ELF-1 (cell line): ENCODE data around the gene IGLON5.

Experiments used
- DNase-seq: peaks from one replicate; pipeline ENCODE4 v3.0.0-alpha.2; 2016; ENCODE audit warnings: low read depth, low spot score

Gene IGLON5

GRCh38 chr19:51311351-51312257 is at the start of gene IGLON5:
IGLON5 (plus strand) TSS chr19:51311644; CDS start chr19:51311848, 204 bp downstream.
- peak; percentile 26 for DNase-seq

GRCh38 chr19:51263808-51264207 is 47.6 kb upstream of the IGLON5 start:
- no peak for DNase-seq

GRCh38 chr19:51271067-51271466 is 40.4 kb upstream of the IGLON5 start:
- DNase-seq, result peak; percentile 8

GRCh38 chr19:51272183-51272810 is 39.1 kb upstream of the IGLON5 start:
- DNase-seq, result no peak

- DNase-seq, result no peak
Measured at GRCh38 chr19:51274049-51274770, 37.2 kb upstream of the IGLON5 start.

- DNase-seq, result no peak
Measured at GRCh38 chr19:51277112-51277511, 34.3 kb upstream of the IGLON5 start.

GRCh38 chr19:51282335-51282734 is 29.1 kb upstream of the IGLON5 start:
- DNase-seq, result no peak

GRCh38 chr19:51285682-51286081 is 25.8 kb upstream of the IGLON5 start:
- no peak for DNase-seq

GRCh38 chr19:51289635-51290034 is 21.8 kb upstream of the IGLON5 start:
- DNase-seq, result no peak

- DNase-seq, result peak; percentile 66
Measured at GRCh38 chr19:51292971-51293370, 18.5 kb upstream of the IGLON5 start.

GRCh38 chr19:51293571-51294210 is 17.8 kb upstream of the IGLON5 start:
- DNase-seq, result peak; percentile 29

GRCh38 chr19:51294211-51294976 is 17.1 kb upstream of the IGLON5 start:
- DNase-seq, result peak; percentile 62

- no peak for DNase-seq
Measured at GRCh38 chr19:51294977-51295375, 16.5 kb upstream of the IGLON5 start.

GRCh38 chr19:51295382-51296126 is 15.9 kb upstream of the IGLON5 start:
- DNase-seq, result peak; percentile 45

- peak; percentile 32 for DNase-seq
Measured at GRCh38 chr19:51296336-51297093, 14.9 kb upstream of the IGLON5 start.

GRCh38 chr19:51297406-51297805 is 14.0 kb upstream of the IGLON5 start:
- DNase-seq, result no peak

- DNase-seq, result no peak
Measured at GRCh38 chr19:51301266-51301665, 10.2 kb upstream of the IGLON5 start.

- no peak for DNase-seq
Measured at GRCh38 chr19:51305479-51305878, 6.0 kb upstream of the IGLON5 start.

GRCh38 chr19:51316688-51317087 is 5.2 kb downstream of the IGLON5 start:
- DNase-seq, result no peak

GRCh38 chr19:51317376-51317775 is 5.9 kb downstream of the IGLON5 start:
- no peak for DNase-seq
